ENCODE results near the gene TFR2. TPM values are rescaled to one million over a fixed set of nuclear protein-coding genes. Genes with fewer than 3 reads are reported as not detected.

TFR2 gene
- total and polyA plus RNA-seq, 9 of the 15 experiments (the other 6 are each of a cell fraction or from before 2014, with no cell fraction given): 3.8 to 123 (median 51.1) TPM

GRCh38 chr7:100629117-100629716 lies 12.1 kb downstream of the TFR2 start (continued):
- TF ChIP-seq E2F5 (CRISPR knock-in tag; IDR thresholded peaks at IDR 0.05) (no peak), ZNF431 (CRISPR knock-in tag; IDR thresholded peaks at IDR 0.05) (no peak), FOXA3 (CRISPR knock-in tag; conservative IDR thresholded peaks at IDR 0.05 in 1 of 2, IDR thresholded peaks at IDR 0.05 in 1 of 2) (no peak), MTA3 (IDR thresholded peaks at IDR 0.05; ENCODE audit: borderline replicate concordance) (0 out of 2 replicates have a peak, but pooled peaks have one; percentile 31), RB1 (IDR thresholded peaks at IDR 0.05; ENCODE audit: low read depth) (no peak), BACH1 (tag; IDR thresholded peaks at IDR 0.05) (no peak), POU5F1 (IDR thresholded peaks at IDR 0.05; ENCODE audit: borderline replicate concordance, low read depth, low read length, partially characterized antibody) (no peak), GABPA (tag; conservative IDR thresholded peaks at IDR 0.05; ENCODE audit: low read depth) (no peak), BRCA1 (IDR thresholded peaks at IDR 0.05) (no peak), BRCA1 (CRISPR knock-in tag; IDR thresholded peaks at IDR 0.05) (no peak), GTF2E2 (tag; IDR thresholded peaks at IDR 0.05) (no peak), TEAD2 (tag; IDR thresholded peaks at IDR 0.05) (no peak), SETDB1 (IDR thresholded peaks at IDR 0.05; ENCODE audit: low read length) (no peak), ZNF274 (IDR thresholded peaks at IDR 0.05; ENCODE audit: borderline replicate concordance, low read depth, low read length) (no peak), DACH1 (IDR thresholded peaks at IDR 0.05; ENCODE audit: partially characterized antibody) (peak; percentile 40), POLR2AphosphoS2 (IDR thresholded peaks at IDR 0.05; ENCODE audit: low read length) (no peak), TEAD4 (IDR thresholded peaks at IDR 0.05; ENCODE audit: low read length) (no peak), TEAD4 (CRISPR knock-in tag; IDR thresholded peaks at IDR 0.05; ENCODE audit: borderline replicate concordance) (no peak), HNRNPUL1 (IDR thresholded peaks at IDR 0.05; ENCODE audit: low read length) (no peak), ZNF146 (CRISPR knock-in tag; IDR thresholded peaks at IDR 0.05; ENCODE audit: unreplicated experiment) (no peak), ZNF253 (CRISPR knock-in tag; conservative IDR thresholded peaks at IDR 0.05) (no peak), HDGF (IDR thresholded peaks at IDR 0.05) (no peak)
- TF ChIP-seq, protein P1, sequence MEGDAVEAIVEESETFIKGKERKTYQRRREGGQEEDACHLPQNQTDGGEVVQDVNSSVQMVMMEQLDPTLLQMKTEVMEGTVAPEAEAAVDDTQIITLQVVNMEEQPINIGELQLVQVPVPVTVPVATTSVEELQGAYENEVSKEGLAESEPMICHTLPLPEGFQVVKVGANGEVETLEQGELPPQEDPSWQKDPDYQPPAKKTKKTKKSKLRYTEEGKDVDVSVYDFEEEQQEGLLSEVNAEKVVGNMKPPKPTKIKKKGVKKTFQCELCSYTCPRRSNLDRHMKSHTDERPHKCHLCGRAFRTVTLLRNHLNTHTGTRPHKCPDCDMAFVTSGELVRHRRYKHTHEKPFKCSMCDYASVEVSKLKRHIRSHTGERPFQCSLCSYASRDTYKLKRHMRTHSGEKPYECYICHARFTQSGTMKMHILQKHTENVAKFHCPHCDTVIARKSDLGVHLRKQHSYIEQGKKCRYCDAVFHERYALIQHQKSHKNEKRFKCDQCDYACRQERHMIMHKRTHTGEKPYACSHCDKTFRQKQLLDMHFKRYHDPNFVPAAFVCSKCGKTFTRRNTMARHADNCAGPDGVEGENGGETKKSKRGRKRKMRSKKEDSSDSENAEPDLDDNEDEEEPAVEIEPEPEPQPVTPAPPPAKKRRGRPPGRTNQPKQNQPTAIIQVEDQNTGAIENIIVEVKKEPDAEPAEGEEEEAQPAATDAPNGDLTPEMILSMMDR (IDR thresholded peaks at IDR 0.05 in 2 of 3, conservative IDR thresholded peaks at IDR 0.05 in 1 of 3; ENCODE audit: insufficient read depth in 2 of 3, low read depth in 1 of 3, low read length in 3 of 3): peak; percentile 84 to 85 (median 84)
- TF ChIP-seq, protein P2, sequence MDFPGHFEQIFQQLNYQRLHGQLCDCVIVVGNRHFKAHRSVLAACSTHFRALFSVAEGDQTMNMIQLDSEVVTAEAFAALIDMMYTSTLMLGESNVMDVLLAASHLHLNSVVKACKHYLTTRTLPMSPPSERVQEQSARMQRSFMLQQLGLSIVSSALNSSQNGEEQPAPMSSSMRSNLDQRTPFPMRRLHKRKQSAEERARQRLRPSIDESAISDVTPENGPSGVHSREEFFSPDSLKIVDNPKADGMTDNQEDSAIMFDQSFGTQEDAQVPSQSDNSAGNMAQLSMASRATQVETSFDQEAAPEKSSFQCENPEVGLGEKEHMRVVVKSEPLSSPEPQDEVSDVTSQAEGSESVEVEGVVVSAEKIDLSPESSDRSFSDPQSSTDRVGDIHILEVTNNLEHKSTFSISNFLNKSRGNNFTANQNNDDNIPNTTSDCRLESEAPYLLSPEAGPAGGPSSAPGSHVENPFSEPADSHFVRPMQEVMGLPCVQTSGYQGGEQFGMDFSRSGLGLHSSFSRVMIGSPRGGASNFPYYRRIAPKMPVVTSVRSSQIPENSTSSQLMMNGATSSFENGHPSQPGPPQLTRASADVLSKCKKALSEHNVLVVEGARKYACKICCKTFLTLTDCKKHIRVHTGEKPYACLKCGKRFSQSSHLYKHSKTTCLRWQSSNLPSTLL (IDR thresholded peaks at IDR 0.05): no peak
- TF ChIP-seq, protein P3, sequence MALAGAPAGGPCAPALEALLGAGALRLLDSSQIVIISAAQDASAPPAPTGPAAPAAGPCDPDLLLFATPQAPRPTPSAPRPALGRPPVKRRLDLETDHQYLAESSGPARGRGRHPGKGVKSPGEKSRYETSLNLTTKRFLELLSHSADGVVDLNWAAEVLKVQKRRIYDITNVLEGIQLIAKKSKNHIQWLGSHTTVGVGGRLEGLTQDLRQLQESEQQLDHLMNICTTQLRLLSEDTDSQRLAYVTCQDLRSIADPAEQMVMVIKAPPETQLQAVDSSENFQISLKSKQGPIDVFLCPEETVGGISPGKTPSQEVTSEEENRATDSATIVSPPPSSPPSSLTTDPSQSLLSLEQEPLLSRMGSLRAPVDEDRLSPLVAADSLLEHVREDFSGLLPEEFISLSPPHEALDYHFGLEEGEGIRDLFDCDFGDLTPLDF (CRISPR knock-in tag; IDR thresholded peaks at IDR 0.05): no peak

All from K562 (cell line).